ENCODE data around the gene CD19. TPM values are rescaled to one million over a fixed set of nuclear protein-coding genes. Genes with fewer than 3 reads are reported as not detected.
A peak's percentile ranks its signal among the peaks of the same experiment; 100 is the strongest.

CD19 gene
- total RNA-seq, 3 donors from 2014 or later (not counting 1 experiment from before 2014, with no cell fraction given): 0.79 to 2.5 (median 0.96) TPM

- H3K27ac ChIP-seq (ENCODE audit: low read length): peak overlapping the region; percentile 71
- H3K4me1 ChIP-seq (ENCODE audit: control insufficient read depth, insufficient read depth, low read length): peaks cover 28% of the 10 kb centered on the region
- no peaks in the 10 kb centered on the region for H3K27me3 Mint-ChIP-seq (ENCODE audit: low read depth in 2 of 2)
- H3K36me3 Mint-ChIP-seq: no peaks in the 10 kb centered on the region
- H3K4me3 ChIP-seq (ENCODE audit: low read length): no peak overlapping the region
- no peaks in the 10 kb centered on the region for H3K9me3 Mint-ChIP-seq
- intact Hi-C loops (cut with micrococcal nuclease): no loop called here
- H3K36me3 ChIP-seq (ENCODE audit: control insufficient read depth, insufficient read depth, low read length): no peaks in the 10 kb centered on the region
- peak overlapping the region; percentile 61 for H3K4me3 Mint-ChIP-seq
- no peaks in the 10 kb centered on the region for H3K9me3 ChIP-seq (ENCODE audit: control insufficient read depth, insufficient read depth, low read length)
- H3K27ac Mint-ChIP-seq: peak overlapping the region; percentile 85 to 93
- H3K4me1 Mint-ChIP-seq: peaks cover 21 to 23% of the 10 kb centered on the region in 2 donors
- ATAC-seq (no peak), DNase-seq (no peak)
- WGBS (ENCODE audit: insufficient coverage): 88% methylated on average over 2 of the region's 4 CpGs
- H3K27me3 ChIP-seq (ENCODE audit: control insufficient read depth, insufficient read depth, low read length): no peaks in the 10 kb centered on the region
- no peak for TF ChIP-seq CTCF (IDR thresholded peaks at IDR 0.05)
Observed at GRCh38 chr16:28893291-28893690, 38.5 kb upstream of the CD19 start.

GRCh38 chr16:28895609-28896008, 36.2 kb upstream of the CD19 start:
- no peaks in the 10 kb centered on the region for H3K27me3 ChIP-seq (ENCODE audit: control insufficient read depth, insufficient read depth, low read length)
- no peak for DNase-seq
- intact Hi-C loops (cut with micrococcal nuclease): no loop called here
- Mint-ChIP-seq H3K4me3 (no peak overlapping the region), H3K27ac (no peak overlapping the region), H3K36me3 (no peaks in the 10 kb centered on the region), H3K27me3 (ENCODE audit: low read depth in 2 of 2) (no peaks in the 10 kb centered on the region), H3K9me3 (no peaks in the 10 kb centered on the region), H3K4me1 (peaks cover 21 to 23% of the 10 kb centered on the region in 2 donors)
- no peaks in the 10 kb centered on the region for H3K36me3 ChIP-seq (ENCODE audit: control insufficient read depth, insufficient read depth, low read length)
- no peak for ATAC-seq
- no peak for TF ChIP-seq CTCF (IDR thresholded peaks at IDR 0.05)
- no peaks in the 10 kb centered on the region for H3K9me3 ChIP-seq (ENCODE audit: control insufficient read depth, insufficient read depth, low read length)
- WGBS (ENCODE audit: insufficient coverage): 91% methylated on average over 4 of the region's 4 CpGs
- H3K4me1 ChIP-seq (ENCODE audit: control insufficient read depth, insufficient read depth, low read length): peaks cover 28% of the 10 kb centered on the region
- no peak overlapping the region for H3K27ac ChIP-seq (ENCODE audit: low read length)
- no peak overlapping the region for H3K4me3 ChIP-seq (ENCODE audit: low read length)

- H3K4me3 ChIP-seq (ENCODE audit: low read length): no peak overlapping the region
- H3K27ac ChIP-seq (ENCODE audit: low read length): no peak overlapping the region
- H3K4me1 Mint-ChIP-seq: peaks cover 9 to 16% of the 10 kb centered on the region in 2 donors
- ATAC-seq: no peak
- peaks cover 22% of the 10 kb centered on the region for H3K4me1 ChIP-seq (ENCODE audit: control insufficient read depth, insufficient read depth, low read length)
- no peaks in the 10 kb centered on the region for H3K36me3 ChIP-seq (ENCODE audit: control insufficient read depth, insufficient read depth, low read length)
- no peaks in the 10 kb centered on the region for H3K27me3 ChIP-seq (ENCODE audit: control insufficient read depth, insufficient read depth, low read length)
- no peak overlapping the region for H3K4me3 Mint-ChIP-seq
- DNase-seq: no peak
- H3K36me3 Mint-ChIP-seq: no peaks in the 10 kb centered on the region
- no peak overlapping the region for H3K27ac Mint-ChIP-seq
- WGBS (ENCODE audit: insufficient coverage): 98% methylated on average over 4 of the region's 4 CpGs
- intact Hi-C loops (cut with micrococcal nuclease): no loop called here
- H3K27me3 Mint-ChIP-seq (ENCODE audit: low read depth in 2 of 2): no peaks in the 10 kb centered on the region
- no peaks in the 10 kb centered on the region for H3K9me3 ChIP-seq (ENCODE audit: control insufficient read depth, insufficient read depth, low read length)
- no peak for TF ChIP-seq CTCF (IDR thresholded peaks at IDR 0.05)
- H3K9me3 Mint-ChIP-seq: no peaks in the 10 kb centered on the region
Observed at GRCh38 chr16:28897826-28898225, 33.9 kb upstream of the CD19 start.

GRCh38 chr16:28898266-28898665, 33.5 kb upstream of the CD19 start:
- H3K4me1 Mint-ChIP-seq: peaks cover 5 to 16% of the 10 kb centered on the region in 2 donors
- no peak for DNase-seq
- no peaks in the 10 kb centered on the region for H3K36me3 Mint-ChIP-seq
- intact Hi-C loops (cut with micrococcal nuclease): no loop called here
- Histone ChIP-seq H3K27me3 (ENCODE audit: control insufficient read depth, insufficient read depth, low read length) (no peaks in the 10 kb centered on the region), H3K9me3 (ENCODE audit: control insufficient read depth, insufficient read depth, low read length) (no peaks in the 10 kb centered on the region), H3K4me1 (ENCODE audit: control insufficient read depth, insufficient read depth, low read length) (peaks cover 22% of the 10 kb centered on the region), H3K27ac (ENCODE audit: low read length) (no peak overlapping the region), H3K36me3 (ENCODE audit: control insufficient read depth, insufficient read depth, low read length) (no peaks in the 10 kb centered on the region), H3K4me3 (ENCODE audit: low read length) (no peak overlapping the region)
- no peaks in the 10 kb centered on the region for H3K27me3 Mint-ChIP-seq (ENCODE audit: low read depth in 2 of 2)
- H3K9me3 Mint-ChIP-seq: no peaks in the 10 kb centered on the region
- 96% methylated on average over 15 of the region's 15 CpGs for WGBS (ENCODE audit: insufficient coverage)
- no peak for TF ChIP-seq CTCF (IDR thresholded peaks at IDR 0.05)
- no peak for ATAC-seq
- H3K27ac Mint-ChIP-seq: no peak overlapping the region
- no peak overlapping the region for H3K4me3 Mint-ChIP-seq
